Pancreas (tissue), 10 donors: Measurements from ENCODE around the gene EP400. TPM values are rescaled to one million over a fixed set of nuclear protein-coding genes. Genes with fewer than 3 reads are reported as not detected.
A peak's percentile ranks its signal among the peaks of the same experiment; 100 is the strongest.

Experiments used
- ATAC-seq, 4 donors: fragments of 200-7000 bp; cut with Tn5 transposase; one replicate each; pipeline versions ENCODE4 v1.8.0 to v1.9.1; 2020; ENCODE audit warnings: mild to moderate bottlenecking in 4 of 4, moderate library complexity in 4 of 4
- DNase-seq, 6 donors: peaks; one replicate each; pipeline ENCODE4 v3.0.0-alpha.2; 2020
- FAIRE-seq: peaks from 2 replicates; lab custom pipeline; 2012; peaks lifted over from hg19 to GRCh38; lab: Jason Lieb, UNC
- H3K27ac ChIP-seq, 4 donors: fragments of 200-600 bp; sonication (generic); 1 replicate in 3 of 4; 2 replicates in 1 of 4; pipeline versions ENCODE4 v1.5.0 to v1.8.0; 2020
- H3K27me3 ChIP-seq, 4 donors: fragments of 200-600 bp; one replicate each; pipeline ENCODE4 v1.8.0; 2021
- H3K36me3 ChIP-seq, 3 donors: fragments of 200-600 bp; sonication (generic) in 1 of 3; one replicate each; pipeline versions ENCODE4 v1.5.0 to v1.8.0; 2020 to 2021
- H3K4me1 ChIP-seq, 3 donors: fragments of 200-600 bp; one replicate each; pipeline ENCODE4 v1.8.0; 2021
- H3K4me3 ChIP-seq, 4 donors: fragments of 200-600 bp; sonication (generic) in 2 of 4; one replicate each; pipeline versions ENCODE4 v1.5.0 to v1.8.0; 2020 to 2021
- H3K9me3 ChIP-seq, 4 donors: fragments of 200-600 bp; one replicate each; pipeline ENCODE4 v1.8.0; 2021
- WGBS, 2 donors: extraction: QIAGEN DNeasy Blood & Tissue Kit; methylation state at CpG; one replicate each; pipeline ENCODE4 v1.1.7; 2013; 5-methylcytosine and 5-hydroxymethylcytosine counted together
- intact Hi-C, 3 donors: fragments of 100-400 bp; cut with DNase I; formaldehyde crosslinking; loops; one replicate each; pipeline versions ENCODE4 v1.11.1 to v1.14.2; 2022
- polyA plus RNA-seq, 2 donors: library from polyadenylated mRNA; stranded (reverse); fragments of 200-250 nt; gene quantifications; one replicate each; pipeline ENCODE4 v1.2.3, GENCODE V29; 2013
- total RNA-seq, 6 donors: library from RNA; stranded (reverse); fragmentation: NEBNext Ultra II Directional in 4 of 6; extraction: Animal tissue kit (Norgen Biotek cat#: 25700) in 4 of 6; gene quantifications; one replicate each; pipeline versions ENCODE4 v1.2.1 to v1.2.4, GENCODE V29; 2021 to 2023
- TF ChIP-seq, protein P1 (sequence below), 4 donors: fragments of 200-600 bp; sonication (generic) in 3 of 4; IDR thresholded peaks; one replicate each; pipeline versions ENCODE4 v1.5.0 to v1.8.0; 2021; ENCODE audit warnings: antibody characterized with exemption in 4 of 4
- donor health status: healthy with polysubstance abuse.
- donor health status: DM: no; HTN: no; CAD: no; lungs with moderate emphysema.
- donor health status: DM: no; HTN: no; CAD: no.
- donor health status: control.
- donor health status: control.
- donor health status: Bipolar disorder and iron deficiency.
- donor health status: DM: yes; HTN: yes; CAD: no.
- donor health status: DM: no; HTN: no; CAD: no.
- donor health status: DM: no; HTN: no; CAD: no.
- donor health status: DM: yes; HTN: yes; CAD: no.

The EP400 gene
- total and polyA plus RNA-seq, 8 donors = 15.9 to 24.3 (median 16.7) TPM

DNA sequence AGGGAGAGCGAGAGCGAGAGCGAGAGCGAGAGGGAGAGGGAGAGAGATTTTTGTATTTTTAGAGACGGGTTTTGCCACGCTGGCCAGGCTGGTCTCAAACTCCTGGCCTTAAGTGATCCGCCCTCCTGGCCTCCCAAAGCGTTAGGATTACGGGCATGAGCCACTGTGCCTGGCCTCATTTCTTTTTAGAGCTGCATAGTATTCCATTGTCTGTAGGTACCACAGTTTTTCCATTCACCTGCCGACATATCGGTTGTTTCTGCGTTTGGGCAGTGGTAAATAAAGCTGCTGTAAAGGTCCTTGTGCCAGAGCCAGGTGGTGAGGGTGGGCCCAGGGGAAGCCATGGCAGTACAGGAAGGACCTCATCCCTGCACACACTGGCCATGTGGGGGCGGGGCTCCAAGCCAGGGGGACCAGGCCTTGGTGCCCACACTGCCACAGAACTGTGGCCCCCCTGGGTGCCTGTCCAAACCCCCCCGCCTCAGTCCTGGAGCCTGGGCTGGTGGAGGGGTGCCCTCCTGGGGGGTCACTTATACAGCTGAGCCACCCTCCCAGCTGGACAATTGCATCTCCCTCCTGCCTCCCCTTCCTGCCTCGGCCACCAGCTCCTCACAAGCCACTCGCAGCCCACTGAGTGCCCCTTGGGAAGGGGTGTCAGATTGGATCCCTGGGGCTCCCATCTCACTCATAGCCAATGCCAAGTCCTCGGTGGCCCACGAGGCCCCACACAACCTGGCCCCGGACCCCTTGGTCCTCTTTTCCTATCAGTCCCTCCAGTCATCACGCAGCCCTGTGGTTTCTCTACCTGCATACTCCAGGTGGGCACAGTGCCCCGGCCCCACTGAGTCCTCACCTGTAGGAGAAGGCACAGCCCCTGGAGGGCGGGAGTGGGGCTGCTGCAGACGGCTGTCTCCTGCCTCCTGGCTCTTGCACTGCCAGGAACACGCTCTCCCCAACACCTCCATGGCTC is 22.3 kb upstream of the EP400 start:
- Histone ChIP-seq H3K27me3 (no peaks in the 10 kb centered on the region), H3K27ac (no peak overlapping the region), H3K4me3 (no peak overlapping the region), H3K9me3 (no peaks in the 10 kb centered on the region), H3K36me3 (peaks cover 3 to 5% (median 4%) of the 10 kb centered on the region in 3 donors), H3K4me1 (peaks cover 0 to 3% (median 0%) of the 10 kb centered on the region in 3 donors)
- FAIRE-seq = no peak
- DNase-seq = peak in 3 of 6 donors; percentile 27 to 81 (median 69)
- TF ChIP-seq, protein P1, sequence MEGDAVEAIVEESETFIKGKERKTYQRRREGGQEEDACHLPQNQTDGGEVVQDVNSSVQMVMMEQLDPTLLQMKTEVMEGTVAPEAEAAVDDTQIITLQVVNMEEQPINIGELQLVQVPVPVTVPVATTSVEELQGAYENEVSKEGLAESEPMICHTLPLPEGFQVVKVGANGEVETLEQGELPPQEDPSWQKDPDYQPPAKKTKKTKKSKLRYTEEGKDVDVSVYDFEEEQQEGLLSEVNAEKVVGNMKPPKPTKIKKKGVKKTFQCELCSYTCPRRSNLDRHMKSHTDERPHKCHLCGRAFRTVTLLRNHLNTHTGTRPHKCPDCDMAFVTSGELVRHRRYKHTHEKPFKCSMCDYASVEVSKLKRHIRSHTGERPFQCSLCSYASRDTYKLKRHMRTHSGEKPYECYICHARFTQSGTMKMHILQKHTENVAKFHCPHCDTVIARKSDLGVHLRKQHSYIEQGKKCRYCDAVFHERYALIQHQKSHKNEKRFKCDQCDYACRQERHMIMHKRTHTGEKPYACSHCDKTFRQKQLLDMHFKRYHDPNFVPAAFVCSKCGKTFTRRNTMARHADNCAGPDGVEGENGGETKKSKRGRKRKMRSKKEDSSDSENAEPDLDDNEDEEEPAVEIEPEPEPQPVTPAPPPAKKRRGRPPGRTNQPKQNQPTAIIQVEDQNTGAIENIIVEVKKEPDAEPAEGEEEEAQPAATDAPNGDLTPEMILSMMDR (IDR thresholded peaks at IDR 0.05) = no peak
- no peak for ATAC-seq
- 77 to 95% methylated on average over 23 to 24 of the region's 24 CpGs for WGBS, 2 donors
- intact Hi-C loops = no loop called here

DNA sequence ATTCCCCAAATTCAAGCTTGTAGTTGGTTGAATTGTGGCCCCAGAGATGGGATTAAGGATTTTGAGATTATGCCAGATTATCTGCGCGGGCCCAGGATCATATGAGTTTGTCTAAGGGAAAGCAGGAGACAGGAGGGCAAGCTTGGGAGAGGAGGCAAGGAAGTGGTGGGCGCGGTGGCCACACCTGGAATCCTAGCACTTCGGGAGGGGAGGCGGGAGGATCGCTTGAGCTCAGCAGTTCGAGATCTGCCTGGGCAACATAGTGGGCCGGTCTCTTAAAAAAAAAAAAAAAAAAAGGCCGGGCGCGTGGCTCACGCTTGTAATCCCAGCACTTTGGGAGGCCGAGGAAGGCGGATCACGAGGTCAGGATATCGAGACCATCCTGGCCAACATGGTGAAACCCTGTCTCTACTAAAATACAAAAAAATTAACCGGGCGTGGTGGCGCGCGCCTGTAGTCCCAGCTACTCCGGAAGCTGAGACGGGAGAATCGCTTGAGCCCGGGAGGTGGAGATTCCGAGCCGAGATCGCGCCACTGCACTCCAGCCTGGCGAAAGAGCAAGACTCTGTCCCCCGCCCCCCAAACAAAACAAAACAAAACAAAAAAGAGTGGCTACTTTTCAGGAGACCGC is 21.5 kb upstream of the EP400 start:
- Histone ChIP-seq H3K27ac (peak overlapping the region; percentile 22 to 76 (median 68)), H3K27me3 (no peaks in the 10 kb centered on the region), H3K36me3 (peaks cover 3 to 12% (median 11%) of the 10 kb centered on the region in 3 donors), H3K9me3 (no peaks in the 10 kb centered on the region), H3K4me3 (peak overlapping the region; percentile 61 to 84 (median 67)), H3K4me1 (peaks cover 0 to 3% (median 0%) of the 10 kb centered on the region in 3 donors)
- 49 to 50% methylated on average over 31 to 33 of the region's 33 CpGs for WGBS, 2 donors
- TF ChIP-seq, protein P1 (IDR thresholded peaks at IDR 0.05) = no peak
- DNase-seq (no peak), ATAC-seq (no peak), FAIRE-seq (no peak)
- intact Hi-C loops = no loop called here

DNA sequence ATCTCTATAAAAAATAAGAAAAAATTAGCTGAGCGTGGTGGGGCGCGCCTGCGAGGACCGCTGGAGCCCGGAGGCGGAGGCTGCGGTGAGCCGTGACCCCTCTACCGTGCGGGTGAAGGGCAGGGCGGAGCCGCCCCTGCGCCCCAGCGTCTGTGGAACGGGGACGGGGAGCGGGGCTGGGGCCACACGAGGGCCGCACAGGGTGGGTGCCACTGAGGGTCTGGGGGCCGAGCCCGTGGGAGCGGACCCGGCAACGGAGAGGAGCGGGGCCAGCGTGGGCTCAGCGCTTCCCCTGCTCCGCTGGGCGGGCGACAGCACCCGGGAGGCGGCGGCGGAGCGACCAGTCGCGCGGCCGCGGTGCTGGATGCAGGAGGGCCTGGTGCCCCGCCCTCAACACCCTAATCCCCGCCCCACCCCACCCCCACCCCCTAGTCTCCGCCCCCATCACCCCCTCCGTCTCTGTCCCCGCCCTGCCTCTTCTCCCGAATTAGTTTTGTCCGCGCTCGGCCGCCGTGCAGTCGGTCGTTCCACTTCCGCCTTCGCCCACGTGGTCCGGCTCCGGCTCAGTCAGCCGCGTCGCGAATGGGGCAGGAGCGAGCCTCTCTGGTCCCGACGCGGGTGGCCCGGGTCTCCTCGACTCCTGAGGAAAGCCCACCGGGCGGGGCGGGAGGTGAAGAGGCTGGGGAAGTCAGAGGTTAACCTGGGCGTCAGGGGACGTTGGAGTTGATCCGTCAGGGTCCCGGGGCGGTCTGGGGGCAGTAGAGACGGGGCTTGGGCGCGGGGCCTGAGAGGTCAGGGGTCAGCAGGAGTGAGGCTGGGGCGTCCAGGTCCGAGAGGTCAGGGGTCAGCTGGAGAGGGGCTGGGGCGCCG is 20.8 kb upstream of the EP400 start, which contains the start of gene PUS1:
Gene PUS1, plus strand, starts transcription at position 566 of the 870 bp plus-strand sequence. CDS start 447 bp downstream, outside the sequence.
- no peaks in the 10 kb centered on the region for H3K9me3 ChIP-seq
- intact Hi-C loops = no loop called here
- WGBS, 2 donors = 0 to 1% methylated on average over 64 to 84 of the region's 84 CpGs
- ATAC-seq (peak; percentile 89 to 95 (median 92)), DNase-seq (peak; percentile 93 to 98 (median 94)), FAIRE-seq (no peak)
- no peaks in the 10 kb centered on the region for H3K27me3 ChIP-seq
- H3K36me3 ChIP-seq = peaks cover 3 to 18% (median 13%) of the 10 kb centered on the region in 3 donors
- TF ChIP-seq, protein P1 (IDR thresholded peaks at IDR 0.05) = no peak
- peaks cover 0 to 3% (median 0%) of the 10 kb centered on the region in 3 donors for H3K4me1 ChIP-seq
- peak within 1 kb of the TSS; percentile 22 to 76 (median 68) for H3K27ac ChIP-seq
- peak within 1 kb of the TSS; percentile 64 to 84 (median 76) for H3K4me3 ChIP-seq

DNA sequence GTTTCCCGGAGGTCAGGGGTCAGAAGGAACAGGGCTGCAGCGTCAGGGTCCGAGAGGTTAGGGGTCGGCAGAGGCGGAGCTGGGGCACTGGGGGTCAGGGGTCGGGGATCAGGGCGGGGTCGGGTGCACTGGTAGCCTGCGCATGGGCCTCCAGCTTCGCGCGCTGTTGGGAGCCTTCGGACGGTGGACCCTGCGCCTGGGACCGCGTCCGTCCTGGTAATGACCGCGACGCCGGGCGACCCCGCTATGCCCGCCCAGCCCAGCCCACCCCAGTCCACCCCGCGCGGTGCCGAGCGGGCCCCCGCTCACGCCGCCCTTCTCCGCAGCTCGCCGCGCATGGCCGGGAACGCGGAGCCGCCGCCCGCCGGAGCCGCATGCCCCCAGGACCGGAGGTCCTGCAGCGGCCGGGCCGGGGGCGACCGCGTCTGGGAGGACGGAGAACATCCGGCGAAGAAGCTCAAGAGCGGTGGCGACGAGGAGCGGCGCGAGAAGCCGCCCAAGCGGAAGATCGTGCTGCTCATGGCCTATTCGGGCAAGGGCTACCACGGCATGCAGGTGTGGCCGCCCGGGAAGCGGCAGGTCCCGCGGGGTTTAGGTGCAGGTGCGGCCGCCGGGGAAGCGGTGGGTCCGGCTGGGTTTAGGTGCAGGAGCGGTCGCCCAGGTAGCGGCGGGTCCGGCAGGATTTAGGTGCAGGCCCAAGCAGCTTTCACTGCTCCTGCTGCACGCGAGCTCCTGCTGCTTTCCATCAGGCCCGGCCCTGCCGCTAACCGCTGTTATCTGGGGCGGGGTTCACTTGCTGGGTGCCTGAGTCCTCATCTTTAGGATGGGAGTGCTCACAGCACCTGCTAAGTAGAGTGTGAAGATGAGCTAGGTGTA is 19.9 kb upstream of the EP400 start:
- Histone ChIP-seq H3K27me3 (no peaks in the 10 kb centered on the region), H3K36me3 (peaks cover 3 to 20% (median 13%) of the 10 kb centered on the region in 3 donors), H3K27ac (no peak overlapping the region), H3K9me3 (no peaks in the 10 kb centered on the region), H3K4me3 (peak overlapping the region; percentile 64 to 84 (median 76)), H3K4me1 (peaks cover 0 to 3% (median 0%) of the 10 kb centered on the region in 3 donors)
- DNase-seq = peak in 2 of 6 donors; percentile 67 to 84
- TF ChIP-seq, protein P1 (IDR thresholded peaks at IDR 0.05) = no peak
- peak; percentile 4 to 34 (median 16) for ATAC-seq
- FAIRE-seq = no peak
- 1 to 2% methylated on average over 68 to 87 of the region's 87 CpGs for WGBS, 2 donors
- intact Hi-C loops = no loop called here
